K562 (cell line): Measurements from ENCODE around the gene HYI. TPM values are rescaled to one million over a fixed set of nuclear protein-coding genes. Genes with fewer than 3 reads are reported as not detected.
"Not testable (repeated sequence)": the region's sequence is repeated elsewhere in the genome, so short reads cannot be mapped to it uniquely, and the experiment has no call there.

ENCODE experiments used
- ARID1B ChIP-seq: fragments of 450-650 bp; IDR thresholded peaks from 2 replicates; pipeline ENCODE4 v1.6.1; 2016; ENCODE audit warnings: antibody characterized with exemption, mild to moderate bottlenecking, inconsistent platforms
- CEBPB ChIP-seq: fragments of 450-650 bp; IDR thresholded peaks from 2 replicates; pipeline ENCODE4 v1.6.1; 2016; ENCODE audit warnings: missing genetic modification characterization, missing compliant biosample characterization
- TEAD2 ChIP-seq: fragments of 450-650 bp; IDR thresholded peaks from 2 replicates; pipeline ENCODE4 v1.6.1; 2016; ENCODE audit warnings: missing genetic modification characterization, control low read depth, missing compliant biosample characterization
- TRIM24 ChIP-seq, 2 experiments: fragments of 450-650 bp; IDR thresholded peaks; 2 replicates each; pipeline ENCODE4 v1.6.1; 2016
- ZEB2 ChIP-seq: fragments of 450-650 bp; IDR thresholded peaks from 2 replicates; pipeline ENCODE4 v1.6.1; 2016
- polyA plus RNA-seq, 8 experiments: library from polyadenylated mRNA; depleted of rRNA in 4 of 8; stranded (reverse) in 5 of 8; unstranded in 3 of 8; fragments of >200 nt; fragmentation: Nextera tagmentation in 2 of 8; fragmentation: Illumina TruSeq in 1 of 8; extraction: Ambion mirVana in 2 of 8; extraction: Trizol in 1 of 8; gene quantifications; 2 replicates each; pipeline versions ENCODE4 v1.2.1 to v1.2.3, GENCODE V29; 2011 to 2014; ENCODE audit warnings: inconsistent platforms in 1 of 8, missing spikeins in 1 of 8
- total RNA-seq, 7 experiments: library from RNA; depleted of rRNA in 6 of 7; stranded (reverse); fragments of >200 nt in 6 of 7; fragmentation: Illumina TruSeq in 2 of 7; extraction: Trizol in 2 of 7; gene quantifications; 2 replicates each; pipeline versions ENCODE4 v1.2.1 to v1.2.3, GENCODE V29; 2011 to 2021; ENCODE audit warnings: low replicate concordance in 1 of 7
- TF ChIP-seq, protein P1 (sequence below), 2 experiments: fragments of 450-650 bp; IDR thresholded peaks; 2 replicates each; pipeline ENCODE4 v1.6.1; 2016; ENCODE audit warnings: mild to moderate bottlenecking in 2 of 2, borderline replicate concordance in 1 of 2, low read depth in 1 of 2, moderate library complexity in 1 of 2
- TF ChIP-seq, protein P2 (sequence below), 2 experiments: fragments of 450-650 bp in 1 of 2; sonication (generic) in 1 of 2; formaldehyde crosslinking in 1 of 2; IDR thresholded peaks in 1 of 2; conservative IDR thresholded peaks in 1 of 2; 2 replicates each; pipeline versions ENCODE4 v1.6.1 to v1.8.1; 2016 to 2023; ENCODE audit warnings: mild to moderate bottlenecking in 2 of 2, moderate library complexity in 2 of 2, inconsistent platforms in 1 of 2, missing genetic modification reagents in 1 of 2

Gene HYI
- total and polyA plus RNA-seq, 9 of the 15 experiments (the other 6 are each of a cell fraction or from before 2014, with no cell fraction given), result 0.04 to 4.1 (median 1.4) TPM; not detected in 1

DNA sequence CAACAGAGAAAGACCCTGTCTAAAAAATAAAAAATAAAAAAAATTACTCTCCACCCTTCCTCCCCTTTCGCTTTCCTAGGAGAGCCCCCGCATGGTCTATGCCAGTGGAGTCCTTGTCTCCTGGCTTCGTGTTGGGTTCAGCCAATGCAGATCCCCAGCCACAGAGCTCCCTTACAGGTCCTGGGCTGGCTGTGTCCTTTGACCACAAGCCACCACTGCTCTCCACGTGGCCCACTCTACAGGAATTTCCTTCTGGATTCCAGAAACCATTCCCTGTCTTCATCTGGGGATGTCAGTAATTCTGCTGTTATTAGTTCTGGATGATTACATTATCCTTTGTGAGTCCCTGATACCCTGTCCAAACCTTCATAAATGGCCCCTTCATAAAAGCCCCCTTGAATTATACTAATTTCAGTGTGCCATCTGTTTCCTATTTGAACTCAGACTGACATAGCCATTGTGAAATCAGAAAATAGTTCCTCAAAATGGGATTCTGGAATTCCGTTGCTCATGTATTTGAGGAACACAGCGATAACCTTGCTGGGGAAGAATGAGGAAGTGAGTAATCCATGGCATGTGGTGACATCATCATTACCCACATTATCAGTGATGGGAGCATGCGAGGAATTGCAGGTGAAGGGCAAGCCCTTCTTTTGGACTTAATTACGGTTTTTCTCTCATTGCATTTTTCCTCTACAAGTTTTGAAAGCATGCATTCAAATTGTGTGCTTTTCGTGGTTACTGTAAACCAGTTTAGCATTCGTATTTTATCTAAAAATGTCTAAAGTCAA is 22.1 kb upstream of the HYI start (continued):
- TF ChIP-seq, protein P1, sequence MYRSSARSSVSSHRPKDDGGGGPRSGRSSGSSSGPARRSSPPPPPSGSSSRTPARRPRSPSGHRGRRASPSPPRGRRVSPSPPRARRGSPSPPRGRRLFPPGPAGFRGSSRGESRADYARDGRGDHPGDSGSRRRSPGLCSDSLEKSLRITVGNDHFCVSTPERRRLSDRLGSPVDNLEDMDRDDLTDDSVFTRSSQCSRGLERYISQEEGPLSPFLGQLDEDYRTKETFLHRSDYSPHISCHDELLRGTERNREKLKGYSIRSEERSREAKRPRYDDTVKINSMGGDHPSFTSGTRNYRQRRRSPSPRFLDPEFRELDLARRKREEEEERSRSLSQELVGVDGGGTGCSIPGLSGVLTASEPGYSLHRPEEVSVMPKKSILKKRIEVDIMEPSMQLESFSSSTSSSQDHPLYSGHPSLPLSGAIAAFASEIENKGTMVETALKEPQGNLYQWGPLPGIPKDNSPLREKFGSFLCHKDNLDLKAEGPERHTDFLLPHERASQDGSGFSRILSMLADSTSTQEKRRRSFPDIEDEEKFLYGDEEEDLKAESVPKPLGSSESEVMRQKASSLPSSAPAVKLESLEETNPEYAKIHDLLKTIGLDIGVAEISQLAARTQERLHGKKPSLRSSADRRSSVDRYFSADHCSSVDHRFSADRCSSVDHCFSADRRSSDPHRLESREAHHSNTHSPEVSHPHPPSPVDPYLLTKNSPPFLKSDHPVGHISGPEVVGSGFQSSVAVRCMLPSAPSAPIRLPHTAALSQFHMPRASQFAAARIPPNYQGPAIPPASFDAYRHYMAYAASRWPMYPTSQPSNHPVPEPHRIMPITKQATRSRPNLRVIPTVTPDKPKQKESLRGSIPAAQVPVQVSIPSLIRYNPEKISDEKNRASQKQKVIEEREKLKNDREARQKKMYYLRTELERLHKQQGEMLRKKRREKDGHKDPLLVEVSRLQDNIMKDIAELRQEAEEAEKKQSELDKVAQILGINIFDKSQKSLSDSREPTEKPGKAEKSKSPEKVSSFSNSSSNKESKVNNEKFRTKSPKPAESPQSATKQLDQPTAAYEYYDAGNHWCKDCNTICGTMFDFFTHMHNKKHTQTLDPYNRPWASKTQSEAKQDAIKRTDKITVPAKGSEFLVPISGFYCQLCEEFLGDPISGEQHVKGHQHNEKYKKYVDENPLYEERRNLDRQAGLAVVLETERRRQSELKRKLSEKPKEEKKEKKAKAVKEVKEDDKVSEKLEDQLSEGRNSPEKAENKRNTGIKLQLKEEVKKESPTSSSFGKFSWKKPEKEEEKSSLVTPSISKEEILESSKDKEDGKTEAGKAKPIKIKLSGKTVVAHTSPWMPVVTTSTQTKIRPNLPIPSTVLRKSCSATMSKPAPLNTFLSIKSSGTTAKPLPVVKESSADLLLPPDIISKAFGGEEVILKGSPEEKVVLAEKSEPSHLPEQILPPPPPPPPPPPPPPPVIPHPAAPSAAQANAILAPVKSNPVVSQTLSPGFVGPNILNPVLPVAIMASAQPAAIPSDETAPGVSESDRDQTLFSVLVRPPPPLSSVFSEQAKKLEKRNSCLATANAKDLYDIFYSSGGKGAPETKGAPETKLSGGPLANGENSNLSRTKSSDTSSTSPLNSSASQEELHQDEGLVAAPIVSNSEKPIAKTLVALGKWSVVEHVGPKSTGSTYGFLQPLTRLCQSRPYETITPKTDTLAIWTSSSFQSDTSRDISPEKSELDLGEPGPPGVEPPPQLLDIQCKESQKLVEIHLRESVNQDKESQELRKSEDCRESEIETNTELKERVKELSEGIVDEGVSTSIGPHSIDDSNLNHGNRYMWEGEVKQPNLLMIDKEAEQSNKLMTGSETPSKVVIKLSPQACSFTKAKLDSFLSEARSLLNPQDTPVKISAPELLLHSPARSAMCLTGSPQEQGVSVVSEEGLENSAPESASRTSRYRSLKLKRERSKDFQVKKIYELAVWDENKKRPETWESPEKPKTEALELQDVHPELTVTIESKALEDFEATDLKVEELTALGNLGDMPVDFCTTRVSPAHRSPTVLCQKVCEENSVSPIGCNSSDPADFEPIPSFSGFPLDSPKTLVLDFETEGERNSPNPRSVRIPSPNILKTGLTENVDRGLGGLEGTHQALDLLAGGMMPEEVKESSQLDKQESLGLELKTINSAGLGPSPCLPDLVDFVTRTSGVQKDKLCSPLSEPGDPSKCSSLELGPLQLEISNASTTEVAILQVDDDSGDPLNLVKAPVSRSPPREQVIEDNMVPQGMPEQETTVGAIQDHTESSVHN (IDR thresholded peaks at IDR 0.05; ENCODE audit: borderline replicate concordance in 1 of 2, low read depth in 1 of 2), result peak in 1 of 2 experiments; percentile 78; a peak in 2 of 4 replicates
- TF ChIP-seq CEBPB (tag) (peak; percentile 49), TEAD2 (tag) (peak; percentile 63; the same call in 1 of the 2 replicates), ZEB2 (peak; percentile 88), ARID1B (peak; percentile 64; the same call in 1 of the 2 replicates), TRIM24 (IDR thresholded peaks at IDR 0.05) (peak; percentile 16 to 36; a peak in 1 of 4 replicates)
- TF ChIP-seq, protein P2, sequence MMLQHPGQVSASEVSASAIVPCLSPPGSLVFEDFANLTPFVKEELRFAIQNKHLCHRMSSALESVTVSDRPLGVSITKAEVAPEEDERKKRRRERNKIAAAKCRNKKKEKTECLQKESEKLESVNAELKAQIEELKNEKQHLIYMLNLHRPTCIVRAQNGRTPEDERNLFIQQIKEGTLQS (IDR thresholded peaks at IDR 0.05), result peak; percentile 98
- TF ChIP-seq, protein P2 (CRISPR knock-in tag; conservative IDR thresholded peaks at IDR 0.05), result not testable (repeated sequence)
